ENCODE data around the gene ZNG1C.
"Not testable (repeated sequence)": the region's sequence is repeated elsewhere in the genome, so short reads cannot be mapped to it uniquely, and the experiment has no call there.

Gene ZNG1C

GRCh38 chr9:68241683-68242082 lies at the start of gene ZNG1C:
ZNG1C (plus strand) TSS chr9:68241983; CDS start chr9:68242032, 49 bp downstream.
- not testable (repeated sequence) for DNase-seq (ENCODE audit: low read depth in 2 of 3, low spot score in 1 of 3)

GRCh38 chr9:68242437-68242836 lies 654 bp downstream of the ZNG1C start:
- DNase-seq (ENCODE audit: low read depth in 2 of 3, low spot score in 1 of 3): not testable (repeated sequence)

GRCh38 chr9:68281041-68281440 lies 39.3 kb downstream of the ZNG1C start:
- DNase-seq (ENCODE audit: low read depth in 2 of 3, low spot score in 1 of 3): not testable (repeated sequence)

GRCh38 chr9:68302567-68302966 lies 60.8 kb downstream of the ZNG1C start, which contains the start of gene FOXD4L3:
FOXD4L3 (plus strand) TSS chr9:68302867; CDS start chr9:68302952, 85 bp downstream.
- not testable (repeated sequence) for DNase-seq (ENCODE audit: low read depth in 2 of 3, low spot score in 1 of 3)

- not testable (repeated sequence) for DNase-seq (ENCODE audit: low read depth in 2 of 3, low spot score in 1 of 3)
Observed at GRCh38 chr9:68303771-68304170, 62.0 kb downstream of the ZNG1C start.

GRCh38 chr9:68304212-68304611 lies 62.4 kb downstream of the ZNG1C start:
- not testable (repeated sequence) for DNase-seq (ENCODE audit: low read depth in 2 of 3, low spot score in 1 of 3)

GRCh38 chr9:68304777-68305176 lies 63.0 kb downstream of the ZNG1C start:
- not testable (repeated sequence) for DNase-seq (ENCODE audit: low read depth in 2 of 3, low spot score in 1 of 3)

- DNase-seq (ENCODE audit: low read depth in 2 of 3, low spot score in 1 of 3): not testable (repeated sequence)
Observed at GRCh38 chr9:68305680-68306285, 64.0 kb downstream of the ZNG1C start.

- DNase-seq (ENCODE audit: low read depth in 2 of 3, low spot score in 1 of 3): not testable (repeated sequence)
Observed at GRCh38 chr9:68306391-68306964, 64.7 kb downstream of the ZNG1C start.

- not testable (repeated sequence) for DNase-seq (ENCODE audit: low read depth in 2 of 3, low spot score in 1 of 3)
Observed at GRCh38 chr9:68307127-68307526, 65.3 kb downstream of the ZNG1C start.

- DNase-seq (ENCODE audit: low read depth in 2 of 3, low spot score in 1 of 3): not testable (repeated sequence)
Observed at GRCh38 chr9:68307654-68308053, 65.9 kb downstream of the ZNG1C start.

GRCh38 chr9:68311208-68311607 lies 69.4 kb downstream of the ZNG1C start:
- not testable (repeated sequence) for DNase-seq (ENCODE audit: low read depth in 2 of 3, low spot score in 1 of 3)

- DNase-seq (ENCODE audit: low read depth in 2 of 3, low spot score in 1 of 3): not testable (repeated sequence)
Observed at GRCh38 chr9:68318209-68318608, 76.4 kb downstream of the ZNG1C start.

GRCh38 chr9:68323749-68324148 lies 82.0 kb downstream of the ZNG1C start:
- not testable (repeated sequence) for DNase-seq (ENCODE audit: low read depth in 2 of 3, low spot score in 1 of 3)

GRCh38 chr9:68324518-68324917 lies 82.7 kb downstream of the ZNG1C start:
- not testable (repeated sequence) for DNase-seq (ENCODE audit: low read depth in 2 of 3, low spot score in 1 of 3)

GRCh38 chr9:68329106-68329505 lies 87.3 kb downstream of the ZNG1C start:
- not testable (repeated sequence) for DNase-seq (ENCODE audit: low read depth in 2 of 3, low spot score in 1 of 3)

GRCh38 chr9:68330531-68331173 lies 88.9 kb downstream of the ZNG1C start:
- not testable (repeated sequence) for DNase-seq (ENCODE audit: low read depth in 2 of 3, low spot score in 1 of 3)

- DNase-seq (ENCODE audit: low read depth in 2 of 3, low spot score in 1 of 3): not testable (repeated sequence)
Observed at GRCh38 chr9:68332122-68332521, 90.3 kb downstream of the ZNG1C start.

GRCh38 chr9:68335935-68336334 lies 94.2 kb downstream of the ZNG1C start:
- DNase-seq (ENCODE audit: low read depth in 2 of 3, low spot score in 1 of 3): not testable (repeated sequence)

- not testable (repeated sequence) for DNase-seq (ENCODE audit: low read depth in 2 of 3, low spot score in 1 of 3)
Observed at GRCh38 chr9:68336639-68337339, 95.0 kb downstream of the ZNG1C start.

GRCh38 chr9:68338000-68338399 lies 96.2 kb downstream of the ZNG1C start:
- DNase-seq (ENCODE audit: low read depth in 2 of 3, low spot score in 1 of 3): not testable (repeated sequence)

Data from stimulated activated CD4-positive, alpha-beta T cell treated with anti-CD3 and anti-CD28 coated beads, Interleukin-12 subunit alpha, Interleukin-12 subunit beta, amount 100 ng/mL, for 48 hours (primary cell).